ENCODE measurements around the gene SYNCRIP. TPM values are rescaled to one million over a fixed set of nuclear protein-coding genes. Genes with fewer than 3 reads are reported as not detected.
A peak's percentile ranks its signal among the peaks of the same experiment; 100 is the strongest.

Gene SYNCRIP
- total RNA-seq, 4 donors from 2014 or later: 43.0 to 59.3 (median 54.5) TPM

DNA sequence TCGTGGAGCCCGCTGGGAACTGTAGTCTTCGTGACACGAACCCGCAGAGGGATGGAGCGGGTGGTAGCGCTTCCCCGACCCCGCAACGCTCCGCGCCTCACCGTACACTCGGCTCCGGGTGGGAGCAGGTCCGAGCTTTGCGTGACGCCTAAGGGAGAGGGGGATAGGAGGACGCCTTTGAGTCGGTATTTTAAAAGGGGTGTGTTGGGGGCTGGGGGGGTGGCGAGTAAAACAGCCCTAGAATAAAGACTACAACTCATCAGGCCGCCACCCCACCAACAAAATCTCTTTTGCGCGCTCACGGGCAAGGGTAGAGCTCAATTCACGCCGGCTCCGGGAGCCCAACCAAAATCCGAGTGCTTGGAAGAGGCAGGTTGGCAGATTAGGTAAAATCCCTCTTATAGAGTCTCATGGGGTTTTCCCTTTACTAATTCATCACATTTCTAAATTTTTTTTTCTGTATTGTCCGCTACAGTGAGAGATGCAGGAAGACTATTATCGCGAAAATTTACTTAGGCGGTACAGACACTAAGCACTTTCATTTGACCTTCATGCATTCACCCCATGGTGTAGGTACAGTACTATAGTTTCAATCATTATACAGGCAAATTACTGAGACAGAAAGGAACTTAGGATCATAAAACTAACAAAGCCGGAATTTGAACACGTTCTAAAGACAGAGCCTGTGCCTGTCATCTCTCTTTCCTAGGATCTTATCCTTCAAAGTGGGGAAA lies 48.3 kb downstream of the SYNCRIP start:
- Histone ChIP-seq H3K36me3 (no peaks in the 10 kb centered on the region), H3K9me3 (no peaks in the 10 kb centered on the region), H3K27ac (peak overlapping the region; percentile 93 to 95 (median 94)), H3K4me3 (peak overlapping the region; percentile 80 to 97 (median 84)), H3K27me3 (no peaks in the 10 kb centered on the region), H3K4me1 (peaks cover 18 to 28% of the 10 kb centered on the region in 2 donors)
- DNase-seq (no peak), ATAC-seq (peak; percentile 13)
- intact Hi-C loops (cut with DNase I; ENCODE audit: low total_unique reads): loop anchor here (1.0 kb wide), 2 partner anchors 49 to 84 kb away; no protein-coding TSS in a partner anchor
- in situ Hi-C loops (cut with MboI; ENCODE audit: low sequenced_read_pairs in 4 of 4): loop anchor here in 3 of 4 donors (5.0 to 10.0 kb wide), 2 partner anchors 48 to 80 kb away; partner anchors contain the start of gene SYNCRIP (in 1 of the 3)
- TF ChIP-seq POLR2A (IDR thresholded peaks at IDR 0.05): no peak
- TF ChIP-seq, protein P1, sequence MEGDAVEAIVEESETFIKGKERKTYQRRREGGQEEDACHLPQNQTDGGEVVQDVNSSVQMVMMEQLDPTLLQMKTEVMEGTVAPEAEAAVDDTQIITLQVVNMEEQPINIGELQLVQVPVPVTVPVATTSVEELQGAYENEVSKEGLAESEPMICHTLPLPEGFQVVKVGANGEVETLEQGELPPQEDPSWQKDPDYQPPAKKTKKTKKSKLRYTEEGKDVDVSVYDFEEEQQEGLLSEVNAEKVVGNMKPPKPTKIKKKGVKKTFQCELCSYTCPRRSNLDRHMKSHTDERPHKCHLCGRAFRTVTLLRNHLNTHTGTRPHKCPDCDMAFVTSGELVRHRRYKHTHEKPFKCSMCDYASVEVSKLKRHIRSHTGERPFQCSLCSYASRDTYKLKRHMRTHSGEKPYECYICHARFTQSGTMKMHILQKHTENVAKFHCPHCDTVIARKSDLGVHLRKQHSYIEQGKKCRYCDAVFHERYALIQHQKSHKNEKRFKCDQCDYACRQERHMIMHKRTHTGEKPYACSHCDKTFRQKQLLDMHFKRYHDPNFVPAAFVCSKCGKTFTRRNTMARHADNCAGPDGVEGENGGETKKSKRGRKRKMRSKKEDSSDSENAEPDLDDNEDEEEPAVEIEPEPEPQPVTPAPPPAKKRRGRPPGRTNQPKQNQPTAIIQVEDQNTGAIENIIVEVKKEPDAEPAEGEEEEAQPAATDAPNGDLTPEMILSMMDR (IDR thresholded peaks at IDR 0.05 in 4 of 5, conservative IDR thresholded peaks at IDR 0.05 in 1 of 5): no peak

DNA sequence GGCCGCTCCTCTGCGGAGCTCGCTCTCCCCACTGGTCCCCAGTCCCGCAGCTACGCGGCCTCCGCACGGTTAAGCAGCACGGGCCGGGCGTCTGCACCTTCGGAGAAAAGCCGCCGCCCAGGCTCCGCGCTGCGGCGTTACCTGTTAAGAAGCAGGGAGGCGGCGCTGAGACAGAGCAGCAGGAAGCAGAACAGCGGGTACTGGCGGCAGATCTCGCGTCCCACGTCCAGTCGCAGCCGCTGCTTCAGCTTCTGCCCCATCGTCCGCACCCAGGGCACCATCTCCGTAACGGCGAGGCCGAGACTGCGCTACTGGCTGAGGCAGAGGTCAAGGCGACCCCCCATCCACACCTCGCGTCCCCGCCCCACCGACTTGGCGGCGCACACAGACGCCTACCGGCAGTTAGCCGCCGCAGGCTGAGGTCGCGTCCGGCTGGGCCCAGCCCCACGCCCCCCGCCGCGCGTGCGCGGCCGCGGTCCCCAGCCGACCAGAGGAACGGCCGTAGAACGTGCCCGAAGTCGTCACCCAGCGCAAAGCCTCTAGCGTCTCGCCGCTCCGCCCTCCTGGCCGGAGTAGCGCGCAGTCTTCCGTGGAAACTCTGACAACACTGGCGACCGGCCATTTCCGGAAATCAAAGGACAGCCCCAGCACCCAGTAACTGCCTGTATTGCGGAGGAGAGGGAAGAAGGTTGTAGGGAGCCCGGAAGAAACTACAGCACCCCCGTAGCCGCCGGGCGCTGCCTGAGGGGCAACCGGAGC lies 49.1 kb downstream of the SYNCRIP start, which contains the start of gene SNX14:
SNX14 (minus strand) TSS at position 421 of the 759 bp plus-strand sequence; CDS start at position 281, 140 bp downstream.
- in situ Hi-C loops (cut with MboI; ENCODE audit: low sequenced_read_pairs in 4 of 4): loop anchor here in 3 of 4 donors (5.0 to 10.0 kb wide), 2 partner anchors 49 to 81 kb away; partner anchors contain the start of gene SYNCRIP (in 1 of the 3)
- intact Hi-C loops (cut with DNase I; ENCODE audit: low total_unique reads): loop anchor here (1.0 kb wide), 2 partner anchors 50 to 85 kb away; no protein-coding TSS in a partner anchor
- H3K36me3 ChIP-seq: no peaks in the 10 kb centered on the region
- H3K4me3 ChIP-seq: peak within 1 kb of the TSS; percentile 80 to 97 (median 84)
- DNase-seq: peak; percentile 92 to 93
- peak within 1 kb of the TSS; percentile 93 to 95 (median 94) for H3K27ac ChIP-seq
- H3K9me3 ChIP-seq: no peaks in the 10 kb centered on the region
- TF ChIP-seq, protein P1 (IDR thresholded peaks at IDR 0.05 in 4 of 5, conservative IDR thresholded peaks at IDR 0.05 in 1 of 5): peak in 3 of 5 experiments; percentile 17 to 38 (median 23)
- TF ChIP-seq POLR2A (IDR thresholded peaks at IDR 0.05): peak; percentile 79 to 82
- H3K27me3 ChIP-seq: no peaks in the 10 kb centered on the region
- ATAC-seq: peak; percentile 92 to 95
- H3K4me1 ChIP-seq: peaks cover 18 to 28% of the 10 kb centered on the region in 2 donors

DNA sequence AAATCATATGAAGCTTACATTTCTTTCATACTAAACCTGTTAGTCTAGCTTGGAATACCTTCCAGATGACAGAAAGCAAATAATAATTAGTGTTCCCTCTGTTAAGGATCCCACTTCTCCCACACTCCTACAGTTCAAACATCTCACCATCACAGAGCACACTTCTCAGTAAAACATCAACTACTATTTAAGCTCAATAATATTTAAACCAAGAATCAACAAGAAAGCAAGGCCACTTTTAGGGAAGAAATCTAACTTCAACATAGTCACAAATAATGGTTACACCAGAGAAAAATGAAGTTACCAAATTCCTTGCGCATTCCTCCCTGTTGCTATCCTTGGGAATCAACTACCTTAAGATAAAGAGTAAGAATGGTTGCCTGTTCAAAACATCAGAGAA lies 50.7 kb downstream of the SYNCRIP start:
- DNase-seq: no peak
- Histone ChIP-seq H3K9me3 (no peaks in the 10 kb centered on the region), H3K27ac (no peak overlapping the region), H3K27me3 (no peaks in the 10 kb centered on the region), H3K4me3 (peak overlapping the region in 2 of 4 donors; percentile 81 to 97), H3K36me3 (no peaks in the 10 kb centered on the region), H3K4me1 (peaks cover 18 to 28% of the 10 kb centered on the region in 2 donors)
- intact Hi-C loops (cut with DNase I; ENCODE audit: low total_unique reads) (no loop called here), in situ Hi-C loops (cut with MboI; ENCODE audit: low sequenced_read_pairs in 4 of 4) (loop anchor here in 3 of 4 donors (5.0 to 10.0 kb wide), 2 partner anchors 50 to 83 kb away; partner anchors contain the start of gene SYNCRIP (in 1 of the 3))
- TF ChIP-seq, protein P1 (IDR thresholded peaks at IDR 0.05 in 4 of 5, conservative IDR thresholded peaks at IDR 0.05 in 1 of 5): no peak
- TF ChIP-seq POLR2A (IDR thresholded peaks at IDR 0.05): no peak
- ATAC-seq: no peak

DNA sequence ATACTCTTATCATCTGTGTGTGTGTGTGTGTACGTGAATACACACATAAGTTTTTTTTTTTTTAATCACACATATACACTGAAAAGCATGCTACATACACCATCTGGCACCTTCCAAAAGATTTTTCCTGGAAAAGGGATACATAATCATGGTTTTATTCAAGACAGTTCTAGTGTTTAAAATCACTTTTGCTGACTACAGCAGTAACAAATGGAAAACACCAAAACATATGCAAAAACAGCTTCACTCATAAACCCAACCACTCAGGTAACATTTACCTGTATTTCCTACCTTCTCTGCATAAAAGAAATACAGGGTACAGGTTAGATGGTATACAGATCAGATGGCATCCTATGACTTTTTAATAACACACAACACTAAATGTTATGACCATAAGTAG lies 51.5 kb downstream of the SYNCRIP start:
- no peak for ATAC-seq
- Histone ChIP-seq H3K4me3 (no peak overlapping the region), H3K27ac (no peak overlapping the region), H3K9me3 (no peaks in the 10 kb centered on the region), H3K36me3 (no peaks in the 10 kb centered on the region), H3K4me1 (peaks cover 18 to 28% of the 10 kb centered on the region in 2 donors), H3K27me3 (no peaks in the 10 kb centered on the region)
- TF ChIP-seq, protein P1 (IDR thresholded peaks at IDR 0.05 in 4 of 5, conservative IDR thresholded peaks at IDR 0.05 in 1 of 5): no peak
- no peak for TF ChIP-seq POLR2A (IDR thresholded peaks at IDR 0.05)
- in situ Hi-C loops (cut with MboI; ENCODE audit: low sequenced_read_pairs in 4 of 4) (loop anchor here in 3 of 4 donors (5.0 to 10.0 kb wide), 2 partner anchors 51 to 84 kb away; partner anchors contain the start of gene SYNCRIP (in 1 of the 3)), intact Hi-C loops (cut with DNase I; ENCODE audit: low total_unique reads) (no loop called here)
- no peak for DNase-seq
